CD14-positive monocyte (primary cell): ENCODE results near the gene ELMO1. TPM values are rescaled to one million over a fixed set of nuclear protein-coding genes. Genes with fewer than 3 reads are reported as not detected.

Experiments
- DNase-seq, 3 donors: peaks; one replicate each; pipeline ENCODE4 v3.0.0-alpha.2; 2011 to 2022
- H2AFZ ChIP-seq: 2 replicates; pipeline ENCODE4 v1.6.0; 2012; ENCODE audit warnings: mild to moderate bottlenecking, low read depth, low read length, inconsistent platforms; ENCODE audit not compliant: insufficient read depth, poor library complexity, severe bottlenecking
- H3K27ac ChIP-seq, 2 donors: 1 replicate in 1 of 2; 2 replicates in 1 of 2; pipeline ENCODE4 v1.5.1; 2012 to 2013; ENCODE audit warnings: low read length in 2 of 2, control low read depth in 1 of 2, inconsistent platforms in 1 of 2, low read depth in 1 of 2, mild to moderate bottlenecking in 1 of 2
- H3K27me3 ChIP-seq, 2 donors: one replicate each; pipeline versions ENCODE4 v1.6.0 to v1.6.1; 2011 to 2013; ENCODE audit warnings: low read length in 2 of 2; ENCODE audit not compliant: control insufficient read depth in 2 of 2, insufficient read depth in 2 of 2
- H3K36me3 ChIP-seq, 2 donors: replicated peaks in 1 of 2; 1 replicate in 1 of 2; 2 replicates in 1 of 2; pipeline versions ENCODE4 v1.5.1 to v1.6.1; 2012 to 2013; ENCODE audit warnings: low read length in 2 of 2, control low read depth in 1 of 2, inconsistent platforms in 1 of 2, mild to moderate bottlenecking in 1 of 2; ENCODE audit not compliant: insufficient read depth in 2 of 2, control insufficient read depth in 1 of 2
- H3K4me1 ChIP-seq, 2 donors: 1 replicate in 1 of 2; 2 replicates in 1 of 2; pipeline versions ENCODE4 v1.5.1 to v1.6.1; 2012 to 2013; ENCODE audit warnings: low read length in 2 of 2, control low read depth in 1 of 2, inconsistent platforms in 1 of 2, mild to moderate bottlenecking in 1 of 2, moderate library complexity in 1 of 2; ENCODE audit not compliant: insufficient read depth in 2 of 2, control insufficient read depth in 1 of 2
- H3K4me2 ChIP-seq: replicated peaks from 2 replicates; pipeline ENCODE3; 2012; ENCODE audit warnings: low read length, moderate library complexity, mild to moderate bottlenecking; ENCODE audit not compliant: poor library complexity, severe bottlenecking; ENCODE audit errors: extremely low read depth
- H3K4me3 ChIP-seq, 3 experiments: fragments of 200-600 bp in 1 of 3; sonication (generic) in 1 of 3; replicated peaks in 1 of 3; 1 replicate in 2 of 3; 2 replicates in 1 of 3; pipeline ENCODE4 v1.5.1; 2011 to 2013; ENCODE audit warnings: low read length in 3 of 3, mild to moderate bottlenecking in 3 of 3, control low read depth in 2 of 3, low read depth in 2 of 3, inconsistent platforms in 1 of 3, moderate library complexity in 1 of 3
- H3K79me2 ChIP-seq: 2 replicates; pipeline ENCODE4 v1.6.0; 2012; ENCODE audit warnings: mild to moderate bottlenecking, control low read depth, inconsistent platforms, low read length, moderate library complexity; ENCODE audit not compliant: insufficient read depth
- H3K9ac ChIP-seq: 2 replicates; pipeline ENCODE4 v1.6.0; 2017; ENCODE audit warnings: low read length, mild to moderate bottlenecking; ENCODE audit not compliant: insufficient read depth, poor library complexity, severe bottlenecking
- H3K9me3 ChIP-seq, 2 donors: replicated peaks in 1 of 2; 1 replicate in 1 of 2; 2 replicates in 1 of 2; pipeline versions ENCODE4 v1.5.1 to v1.6.1; 2012 to 2013; ENCODE audit warnings: low read length in 2 of 2, control low read depth in 1 of 2; ENCODE audit not compliant: control insufficient read depth in 1 of 2, insufficient read depth in 1 of 2
- H4K20me1 ChIP-seq: 2 replicates; pipeline ENCODE4 v1.6.0; 2012; ENCODE audit warnings: mild to moderate bottlenecking, low read length, control low read depth, moderate library complexity; ENCODE audit not compliant: insufficient read depth
- H3K27ac Mint-ChIP-seq, 7 donors: one replicate each; pipeline ENCODE4 v1.8.0; 2020; ENCODE audit warnings: mild to moderate bottlenecking in 7 of 7, mixed read lengths in 7 of 7, moderate library complexity in 6 of 7, inconsistent platforms in 2 of 7
- H3K27me3 Mint-ChIP-seq, 3 donors: one replicate each; pipeline ENCODE4 v1.8.0; 2021 to 2022; ENCODE audit warnings: low read depth in 3 of 3, mild to moderate bottlenecking in 3 of 3, mixed read lengths in 3 of 3, moderate library complexity in 3 of 3, inconsistent platforms in 1 of 3
- H3K36me3 Mint-ChIP-seq, 2 donors: one replicate each; pipeline ENCODE4 v1.8.0; 2020; ENCODE audit warnings: mixed read lengths in 2 of 2, inconsistent platforms in 1 of 2, mild to moderate bottlenecking in 1 of 2
- H3K4me1 Mint-ChIP-seq: one replicate; pipeline ENCODE4 v1.8.0; 2020; ENCODE audit warnings: mild to moderate bottlenecking, mixed read lengths
- H3K4me3 Mint-ChIP-seq, 2 donors: one replicate each; pipeline ENCODE4 v1.8.0; 2020; ENCODE audit warnings: mild to moderate bottlenecking in 2 of 2, mixed read lengths in 2 of 2, moderate library complexity in 1 of 2
- H3K9me3 Mint-ChIP-seq, 7 donors: one replicate each; pipeline ENCODE4 v1.8.0; 2020 to 2022; ENCODE audit warnings: mixed read lengths in 7 of 7, mild to moderate bottlenecking in 6 of 7, moderate library complexity in 6 of 7, inconsistent platforms in 2 of 7
- CTCF ChIP-seq: fragments of 200-600 bp; IDR thresholded peaks from one replicate; pipeline ENCODE4 v1.8.0; 2022; ENCODE audit warnings: antibody characterized with exemption, mild to moderate bottlenecking
- WGBS: methylation state at CpG from one replicate; pipeline ENCODE4 v1.1.5; 2013; ENCODE audit warnings: missing lambda C conversion rate; ENCODE audit not compliant: insufficient coverage; 5-methylcytosine and 5-hydroxymethylcytosine counted together
- intact Hi-C, 2 donors: fragments of 100-400 bp; cut with micrococcal nuclease; formaldehyde crosslinking; loops; one replicate each; pipeline versions ENCODE4 v1.15.0 to v1.15.1; 2023
- polyA plus RNA-seq, 3 donors: library from polyadenylated mRNA; depleted of rRNA in 1 of 3; unstranded in 2 of 3; stranded (reverse) in 1 of 3; fragments of 300-500 nt in 2 of 3; fragments of >200 nt in 1 of 3; fragmentation: Illumina TruSeq in 2 of 3; gene quantifications; 1 replicate in 2 of 3; 2 replicates in 1 of 3; pipeline ENCODE4 v1.2.3, GENCODE V29; 2012 to 2021

Gene ELMO1
- polyA plus RNA-seq, 3 donors: 46.6 to 50.2 (median 46.7) TPM

GRCh38 chr7:36937754-36938563, 510.7 kb downstream of the ELMO1 start:
- Histone ChIP-seq H3K9ac (no peak overlapping the region), H3K9me3 (peaks cover 39 to 52% of the 10 kb centered on the region in 2 donors), H3K4me2 (no peak overlapping the region), H3K36me3 (peaks cover 3 to 90% of the 10 kb centered on the region in 2 donors), H3K27ac (no peak overlapping the region), H3K27me3 (no peaks in the 10 kb centered on the region), H4K20me1 (peaks cover 15% of the 10 kb centered on the region), H3K4me3 (no peak overlapping the region), H3K4me1 (peaks cover 2% of the 10 kb centered on the region in 2 donors), H2AFZ (no peak overlapping the region), H3K79me2 (peaks cover 4% of the 10 kb centered on the region)
- TF ChIP-seq CTCF: no peak
- H3K27ac Mint-ChIP-seq: no peak overlapping the region
- H3K27me3 Mint-ChIP-seq: no peaks in the 10 kb centered on the region
- H3K4me1 Mint-ChIP-seq: peaks cover 3% of the 10 kb centered on the region
- intact Hi-C loops: no loop called here
- no peak overlapping the region for H3K4me3 Mint-ChIP-seq
- DNase-seq: no peak
- peaks cover 51 to 61% of the 10 kb centered on the region in 2 donors for H3K36me3 Mint-ChIP-seq
- no CpG with 5 or more reads among the region's 2 CpGs for WGBS
- peaks cover 29 to 52% (median 45%) of the 10 kb centered on the region in 7 donors for H3K9me3 Mint-ChIP-seq

GRCh38 chr7:36931892-36932291, 516.8 kb downstream of the ELMO1 start:
- TF ChIP-seq CTCF: no peak
- intact Hi-C loops: no loop called here
- WGBS: no CpG with 5 or more reads among the region's 1 CpG
- Histone ChIP-seq H4K20me1 (peaks cover 50% of the 10 kb centered on the region), H3K4me2 (no peak overlapping the region), H3K9me3 (peaks cover 11 to 12% of the 10 kb centered on the region in 2 donors), H3K9ac (no peak overlapping the region), H2AFZ (no peak overlapping the region), H3K36me3 (peaks cover 0 to 53% of the 10 kb centered on the region in 2 donors), H3K27me3 (no peaks in the 10 kb centered on the region), H3K4me3 (no peak overlapping the region), H3K4me1 (no peaks in the 10 kb centered on the region), H3K27ac (no peak overlapping the region), H3K79me2 (no peaks in the 10 kb centered on the region)
- Mint-ChIP-seq H3K4me3 (no peak overlapping the region), H3K27ac (no peak overlapping the region), H3K36me3 (peaks cover 29 to 38% of the 10 kb centered on the region in 2 donors), H3K27me3 (no peaks in the 10 kb centered on the region), H3K4me1 (no peaks in the 10 kb centered on the region), H3K9me3 (peaks cover 11 to 16% (median 14%) of the 10 kb centered on the region in 7 donors)
- DNase-seq: no peak
